Adrenal gland (tissue), 12 donors: ENCODE measurements around the gene ETV7. TPM values are rescaled to one million over a fixed set of nuclear protein-coding genes. Genes with fewer than 3 reads are reported as not detected.
"Not testable (repeated sequence)": the region's sequence is repeated elsewhere in the genome, so short reads cannot be mapped to it uniquely, and the experiment has no call there.

ENCODE experiments used
- DNase-seq, 7 donors: peaks; one replicate each; pipeline ENCODE4 v3.0.0-alpha.2; 2019 to 2020
- H3K27ac ChIP-seq, 5 donors: fragments of 200-600 bp; sonication (generic) in 4 of 5; 1 replicate in 3 of 5; 2 replicates in 2 of 5; pipeline versions ENCODE4 v1.5.1 to v1.8.0; 2016 to 2020; ENCODE audit warnings: mild to moderate bottlenecking in 1 of 5
- H3K27me3 ChIP-seq: fragments of 200-600 bp; 2 replicates; pipeline ENCODE4 v1.8.0; 2021
- H3K36me3 ChIP-seq, 2 donors: fragments of 200-600 bp; replicated peaks in 1 of 2; 1 replicate in 1 of 2; 2 replicates in 1 of 2; pipeline versions ENCODE4 v1.5.1 to v1.8.0; 2018 to 2022
- H3K4me1 ChIP-seq, 2 donors: fragments of 200-600 bp; replicated peaks in 1 of 2; 1 replicate in 1 of 2; 2 replicates in 1 of 2; pipeline versions ENCODE4 v1.5.1 to v1.8.0; 2018 to 2021
- H3K4me3 ChIP-seq, 4 donors: fragments of 200-600 bp; sonication (generic) in 3 of 4; one replicate each; pipeline ENCODE4 v1.5.1; 2016 to 2018
- H3K9me3 ChIP-seq, 3 donors: fragments of 200-600 bp; sonication (generic) in 1 of 3; replicated peaks in 1 of 3; 1 replicate in 2 of 3; 2 replicates in 1 of 3; pipeline versions ENCODE4 v1.5.1 to v1.8.0; 2016 to 2021
- CTCF ChIP-seq, 6 experiments: fragments of 450-650 bp in 4 of 6; fragments of 200-600 bp in 2 of 6; sonication (generic) in 1 of 6; IDR thresholded peaks; 1 replicate in 5 of 6; 2 replicates in 1 of 6; pipeline versions ENCODE4 v1.5.1 to v1.8.0; 2016 to 2021; ENCODE audit warnings: antibody characterized with exemption in 6 of 6, mild to moderate bottlenecking in 2 of 6, moderate library complexity in 1 of 6
- POLR2A ChIP-seq, 2 donors: fragments of 450-650 bp; IDR thresholded peaks; one replicate each; pipeline ENCODE4 v1.6.1; 2017; ENCODE audit warnings: antibody characterized with exemption in 2 of 2, mild to moderate bottlenecking in 2 of 2, moderate library complexity in 1 of 2
- WGBS, 4 donors: extraction: QIAGEN DNeasy Blood & Tissue Kit in 2 of 4; methylation state at CpG; one replicate each; pipeline versions ENCODE4 v1.1.5 to v1.1.7; 2013 to 2017; 5-methylcytosine and 5-hydroxymethylcytosine counted together
- intact Hi-C, 2 donors: fragments of 100-400 bp; cut with DNase I; formaldehyde crosslinking; loops; one replicate each; pipeline versions ENCODE4 v1.14.1 to v1.15.0; 2022 to 2023
- polyA plus RNA-seq, 3 donors: library from polyadenylated mRNA; stranded (reverse); fragments of 200-250 nt in 2 of 3; fragments of 350-450 nt in 1 of 3; fragmentation: Illumina TruSeq in 1 of 3; extraction: RNeasy Lipid Tissue Mini Kit (QIAGEN cat#74804) in 1 of 3; gene quantifications; one replicate each; pipeline ENCODE4 v1.2.3, GENCODE V29; 2013 to 2014
- total RNA-seq, 9 donors: library from RNA; depleted of rRNA in 4 of 9; stranded (reverse); fragments of >200 nt in 4 of 9; fragments of 120-200 nt in 1 of 9; fragmentation: NEBNext Ultra II Directional in 1 of 9; extraction: Animal tissue kit (Norgen Biotek cat#: 25700) in 1 of 9; gene quantifications; one replicate each; pipeline versions ENCODE4 v1.1.0 to v1.2.4, GENCODE V29; 2013 to 2023
- donor health status: healthy with polysubstance abuse.
- donor health status: Bipolar disorder and iron deficiency.
- donor health status: DM: yes; HTN: yes; CAD: no.
- donor health status: DM: no; HTN: no; CAD: no.
- donor health status: DM: no; HTN: no; CAD: no.
- donor health status: DM: yes; HTN: yes; CAD: no.

The ETV7 gene
- total and polyA plus RNA-seq, 12 donors = 0.28 to 6.0 (median 2.3) TPM; not detected in 1

GRCh38 chr6:36368921-36369865 lies 18.3 kb downstream of the ETV7 start:
- no peaks in the 10 kb centered on the region for H3K36me3 ChIP-seq
- H3K27me3 ChIP-seq = no peaks in the 10 kb centered on the region
- no peaks in the 10 kb centered on the region for H3K9me3 ChIP-seq
- no peak overlapping the region for H3K27ac ChIP-seq
- H3K4me1 ChIP-seq = no peaks in the 10 kb centered on the region
- 89 to 93% (median 90%) methylated on average over 12 to 14 of the region's 14 CpGs for WGBS, 4 donors
- intact Hi-C loops = loop anchor here in 1 of 2 donors (10.0 kb wide), 1 partner anchor 234 kb away; the partner anchor contains the start of gene MAPK13
- TF ChIP-seq CTCF (IDR thresholded peaks at IDR 0.05) (no peak), POLR2A (IDR thresholded peaks at IDR 0.05) (no peak)
- H3K4me3 ChIP-seq = no peak overlapping the region
- peak in 1 of 7 donors; percentile 1 for DNase-seq

GRCh38 chr6:36368421-36368820 lies 19.0 kb downstream of the ETV7 start:
- TF ChIP-seq CTCF (IDR thresholded peaks at IDR 0.05) = no peak
- no peak for TF ChIP-seq POLR2A (IDR thresholded peaks at IDR 0.05)
- Histone ChIP-seq H3K36me3 (no peaks in the 10 kb centered on the region), H3K4me3 (no peak overlapping the region), H3K4me1 (no peaks in the 10 kb centered on the region), H3K9me3 (no peaks in the 10 kb centered on the region), H3K27me3 (no peaks in the 10 kb centered on the region), H3K27ac (no peak overlapping the region)
- no peak for DNase-seq
- intact Hi-C loops = loop anchor here in 1 of 2 donors (10.0 kb wide), 1 partner anchor 234 kb away; the partner anchor contains the start of gene MAPK13
- 72 to 83% (median 80%) methylated on average over 1 of the region's 1 CpG for WGBS, 4 donors

GRCh38 chr6:36367743-36368142 lies 19.7 kb downstream of the ETV7 start:
- no peak overlapping the region for H3K27ac ChIP-seq
- intact Hi-C loops = loop anchor here in 1 of 2 donors (10.0 kb wide), 1 partner anchor 233 kb away; the partner anchor contains the start of gene MAPK13
- H3K4me3 ChIP-seq = no peak overlapping the region
- H3K9me3 ChIP-seq = no peaks in the 10 kb centered on the region
- H3K36me3 ChIP-seq = no peaks in the 10 kb centered on the region
- H3K4me1 ChIP-seq = no peaks in the 10 kb centered on the region
- 90 to 98% (median 93%) methylated on average over 3 of the region's 3 CpGs for WGBS, 4 donors
- no peak for TF ChIP-seq POLR2A (IDR thresholded peaks at IDR 0.05)
- TF ChIP-seq CTCF (IDR thresholded peaks at IDR 0.05) = no peak
- no peaks in the 10 kb centered on the region for H3K27me3 ChIP-seq
- no peak for DNase-seq

- Histone ChIP-seq H3K36me3 (no peaks in the 10 kb centered on the region), H3K27me3 (no peaks in the 10 kb centered on the region), H3K4me1 (no peaks in the 10 kb centered on the region), H3K4me3 (no peak overlapping the region), H3K27ac (no peak overlapping the region), H3K9me3 (no peaks in the 10 kb centered on the region)
- WGBS, 4 donors = 49 to 68% (median 63%) methylated on average over 11 to 18 of the region's 19 CpGs
- no peak for TF ChIP-seq CTCF (IDR thresholded peaks at IDR 0.05)
- no peak for TF ChIP-seq POLR2A (IDR thresholded peaks at IDR 0.05)
- DNase-seq = peak in 3 of 7 donors; percentile 27 to 62 (median 38)
- intact Hi-C loops = loop anchor here in 1 of 2 donors (10.0 kb wide), 1 partner anchor 230 kb away; the partner anchor contains the start of gene MAPK13
Observed at GRCh38 chr6:36364669-36365479, 22.6 kb downstream of the ETV7 start.

GRCh38 chr6:36364061-36364635 lies 23.3 kb downstream of the ETV7 start:
- H3K4me1 ChIP-seq, H3K36me3 ChIP-seq, DNase-seq, H3K27ac ChIP-seq, H3K27me3 ChIP-seq, H3K9me3 ChIP-seq, H3K4me3 ChIP-seq: not testable (repeated sequence)
- WGBS, 4 donors = 93 to 100% (median 97%) methylated on average over 2 to 32 of the region's 34 CpGs
- intact Hi-C loops = loop anchor here in 1 of 2 donors (10.0 kb wide), 1 partner anchor 229 kb away; the partner anchor contains the start of gene MAPK13

- not testable (repeated sequence) for H3K27ac ChIP-seq, H3K4me3 ChIP-seq, H3K27me3 ChIP-seq, H3K9me3 ChIP-seq, H3K36me3 ChIP-seq, DNase-seq, H3K4me1 ChIP-seq
- WGBS, 4 donors = 89 to 92% (median 91%) methylated on average over 12 to 13 of the region's 13 CpGs
- intact Hi-C loops = loop anchor here in 1 of 2 donors (10.0 kb wide), 1 partner anchor 229 kb away; the partner anchor contains the start of gene MAPK13
Observed at GRCh38 chr6:36363371-36363752, 24.1 kb downstream of the ETV7 start.
